Urothelium cell line (cell line): ENCODE measurements around the gene ABR.
A peak's percentile ranks its signal among the peaks of the same experiment; 100 is the strongest.
"Not testable (repeated sequence)": the region's sequence is repeated elsewhere in the genome, so short reads cannot be mapped to it uniquely, and the experiment has no call there.

Source experiments
- DNase-seq: peaks from one replicate; pipeline ENCODE4 v3.0.0; 2011; ENCODE audit warnings: low spot score, mixed read lengths
- FAIRE-seq: peaks from 2 replicates; lab custom pipeline; 2011; peaks lifted over from hg19 to GRCh38; lab: Jason Lieb, UNC

The ABR gene

DNA sequence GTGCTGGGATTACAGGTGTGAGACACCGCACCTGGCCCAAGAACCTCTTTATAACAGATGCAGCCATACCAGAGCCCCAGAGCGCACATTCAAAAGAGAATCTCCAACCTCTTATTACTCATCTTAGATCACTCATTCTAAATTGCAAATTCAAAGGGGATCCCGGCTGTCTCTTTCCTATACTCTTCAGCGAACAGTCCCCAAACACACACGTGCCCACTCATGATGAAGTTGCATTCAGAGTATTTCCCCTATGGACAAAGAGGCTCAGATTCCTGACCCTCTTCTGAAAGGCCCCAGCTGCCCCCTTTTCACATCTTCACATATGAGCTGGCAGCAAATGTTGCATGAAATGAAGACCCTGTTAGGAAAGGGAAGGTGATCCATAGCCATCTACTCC is 22.5 kb upstream of the ABR start:
- FAIRE-seq: no peak
- no peak for DNase-seq

GRCh38 chr17:1201132-1201702 is 21.4 kb upstream of the ABR start:
- DNase-seq: no peak
- no peak for FAIRE-seq

DNA sequence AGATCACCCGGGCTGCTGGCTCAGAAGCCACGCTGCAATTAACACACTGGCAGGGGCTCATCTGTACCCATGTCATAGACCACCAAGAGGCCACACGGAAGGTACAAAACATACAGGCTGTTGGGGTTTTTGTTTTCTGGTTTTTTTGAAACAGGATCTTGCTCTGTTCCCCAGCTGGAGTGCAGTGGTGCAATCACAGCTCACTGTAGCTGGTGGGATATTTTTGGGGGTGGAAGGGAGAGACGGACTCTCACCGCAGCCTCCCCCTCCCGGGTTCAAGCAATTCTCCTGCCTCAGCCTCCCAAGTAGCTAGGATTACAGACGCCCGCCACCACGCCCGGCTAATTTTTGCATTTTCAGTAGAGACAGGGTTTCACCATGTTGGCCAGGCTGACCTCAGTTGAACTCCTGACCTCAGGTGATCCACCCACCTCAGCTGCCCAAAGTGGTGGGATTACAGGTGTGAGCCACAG is 19.5 kb upstream of the ABR start:
- not testable (repeated sequence) for DNase-seq, FAIRE-seq

DNA sequence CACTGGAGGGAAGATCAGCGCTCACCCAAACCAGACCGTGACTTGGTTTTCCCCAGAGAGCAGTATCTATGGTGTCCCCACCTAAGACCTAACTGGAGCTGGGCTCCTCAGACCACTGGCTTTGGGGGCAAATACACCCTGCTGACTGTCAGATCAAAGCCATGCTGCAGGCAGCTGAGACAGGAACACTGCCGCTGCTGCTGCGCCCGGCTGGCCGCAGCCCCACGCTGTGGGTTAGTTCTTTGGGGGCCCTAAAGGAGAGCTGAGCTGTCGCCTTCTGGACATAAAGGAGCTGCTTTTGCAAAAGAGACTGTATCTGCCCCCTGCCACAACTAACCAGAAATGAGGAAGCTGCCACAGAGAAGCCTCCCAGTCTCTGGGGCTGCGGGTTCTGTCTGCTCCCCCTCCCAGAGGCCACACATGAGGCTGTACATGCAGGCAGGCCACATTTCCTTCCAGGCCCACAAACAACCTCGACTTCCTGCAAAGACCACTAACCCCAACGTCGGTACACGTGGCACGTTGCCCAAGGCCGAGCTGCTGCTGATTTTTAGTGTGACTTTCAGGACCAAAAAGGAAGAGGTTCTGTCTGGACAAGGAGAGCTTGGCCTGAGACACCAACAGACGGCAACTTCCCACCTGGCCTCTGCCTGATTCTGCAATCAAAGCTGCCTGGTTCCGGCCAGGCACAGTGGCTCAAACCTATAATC is 18.2 kb upstream of the ABR start:
- FAIRE-seq: no peak
- DNase-seq: no peak

DNA sequence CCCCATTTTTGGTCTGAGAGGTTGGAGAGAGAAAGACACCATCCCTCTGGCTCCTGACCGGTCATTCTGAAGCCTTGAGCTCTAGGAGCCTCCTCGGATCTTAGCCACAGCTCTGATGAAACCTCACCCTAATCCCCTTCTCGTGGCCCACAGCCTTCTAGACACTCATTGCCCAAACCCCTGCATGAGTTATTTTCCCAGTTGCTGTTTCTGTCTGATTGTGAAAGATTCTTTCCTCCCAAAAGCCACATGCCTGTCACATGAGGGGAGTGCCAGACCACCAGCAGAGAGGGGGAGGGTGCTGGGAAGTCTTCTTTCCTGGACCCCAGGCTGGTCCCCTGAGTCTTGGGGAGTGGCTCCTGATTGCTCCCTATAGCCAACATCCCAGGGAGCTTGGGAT is 17.6 kb upstream of the ABR start:
- DNase-seq (no peak), FAIRE-seq (no peak)

DNA sequence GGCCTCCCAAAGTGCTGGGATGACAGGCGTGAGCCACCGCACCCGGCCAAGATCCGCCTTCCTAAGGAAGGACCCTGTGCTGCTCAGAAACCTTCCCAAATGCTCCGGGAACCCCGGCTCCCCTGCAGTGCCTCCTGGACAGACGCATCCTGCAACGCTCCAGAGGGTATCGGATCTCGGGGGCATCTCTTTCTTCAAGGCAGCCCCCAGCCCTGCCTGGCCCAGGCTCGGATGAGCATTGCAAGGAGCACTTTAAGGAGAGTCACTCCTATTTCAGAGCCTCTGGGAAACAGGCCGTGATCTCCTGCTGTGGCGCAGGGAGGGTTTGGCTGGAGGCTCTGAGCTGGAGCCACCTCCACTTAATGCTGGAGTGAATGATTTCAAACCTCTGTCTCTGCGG is 17.2 kb upstream of the ABR start:
- no peak for FAIRE-seq
- no peak for DNase-seq

- no peak for DNase-seq
These were observed 13.3 kb upstream of the ABR start for GRCh38 chr17:1192911-1193699.

GRCh38 chr17:1190751-1191331 is 11.1 kb upstream of the ABR start:
- no peak for FAIRE-seq
- no peak for DNase-seq

More at GRCh38 chr17:1192911-1193699, 13.3 kb upstream of the ABR start:
- FAIRE-seq: no peak

- no peak for DNase-seq
- FAIRE-seq: no peak
These were observed 9.2 kb upstream of the ABR start for GRCh38 chr17:1188812-1189504.

GRCh38 chr17:1186923-1187771 is 7.4 kb upstream of the ABR start:
- FAIRE-seq (no peak), DNase-seq (peak; percentile 87)

GRCh38 chr17:1186214-1186820 is 6.5 kb upstream of the ABR start:
- no peak for FAIRE-seq
- no peak for DNase-seq

DNA sequence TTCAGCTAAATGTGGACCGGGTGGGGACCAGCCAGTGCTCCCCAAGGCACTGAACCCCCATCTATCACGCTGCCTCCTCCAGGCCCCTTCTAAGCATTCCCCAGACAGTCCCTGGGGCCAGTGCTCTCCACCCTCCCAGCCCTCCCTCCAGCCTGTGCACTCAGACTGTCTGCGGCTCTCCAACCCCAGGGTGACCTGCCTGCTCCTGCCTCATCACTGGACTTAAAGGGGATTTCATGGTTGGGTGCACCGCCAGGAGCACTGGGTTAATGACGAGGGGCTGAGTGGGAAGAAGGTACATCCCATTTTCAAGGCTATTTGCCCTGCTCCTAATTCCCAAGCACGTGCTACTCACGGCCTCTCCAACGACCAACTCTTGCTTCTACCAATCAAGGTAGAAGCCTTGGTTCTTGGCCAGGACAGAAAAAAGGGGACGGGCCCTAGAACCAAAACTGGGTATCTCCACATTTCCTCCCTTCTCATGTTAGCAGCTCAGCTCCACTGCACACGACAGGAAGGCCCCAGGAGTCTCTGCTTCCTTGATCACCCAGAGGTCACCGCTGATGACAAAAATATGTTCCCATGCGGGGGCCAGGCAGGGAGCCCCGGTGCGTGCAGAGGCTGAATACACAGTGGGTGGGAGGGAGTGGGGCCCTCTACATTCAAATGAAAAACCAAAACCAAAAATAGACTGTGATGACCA is 3.5 kb upstream of the ABR start:
- FAIRE-seq (no peak), DNase-seq (no peak)

- DNase-seq (no peak), FAIRE-seq (no peak)
These were observed 3.0 kb upstream of the ABR start for GRCh38 chr17:1182811-1183170.

DNA sequence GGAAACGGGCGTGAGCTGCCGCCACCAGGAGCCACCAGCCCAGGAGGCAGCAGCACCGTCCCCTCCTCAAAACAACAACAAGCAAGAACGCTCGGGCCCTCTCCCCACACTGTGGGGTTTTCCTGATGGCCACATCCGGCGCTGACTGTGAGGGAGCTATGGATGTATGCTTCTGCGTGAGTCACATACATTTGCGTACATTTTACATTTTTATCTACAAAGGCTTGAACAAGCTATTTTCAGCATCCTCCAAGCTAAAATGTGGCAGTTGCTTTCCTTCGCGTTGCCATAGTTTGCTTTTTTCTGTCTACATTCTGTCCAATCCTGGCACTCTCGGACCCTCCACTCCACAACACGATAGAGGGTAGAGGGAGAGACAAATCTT is 2.0 kb upstream of the ABR start:
- DNase-seq (no peak), FAIRE-seq (no peak)

- DNase-seq (no peak), FAIRE-seq (no peak)
These were observed 1.4 kb upstream of the ABR start for GRCh38 chr17:1180958-1181752.

GRCh38 chr17:1179112-1179817 is 516 bp downstream of the ABR start:
- FAIRE-seq: no peak

GRCh38 chr17:1177016-1177700 is 2.6 kb downstream of the ABR start:
- DNase-seq (no peak), FAIRE-seq (no peak)

More at GRCh38 chr17:1179112-1179817, 516 bp downstream of the ABR start:
- no peak for DNase-seq
